T-cell (primary cell): ENCODE results near the gene ACP4. TPM values are rescaled to one million over a fixed set of nuclear protein-coding genes. Genes with fewer than 3 reads are reported as not detected.

Experiments
- ATAC-seq, 4 experiments: fragments of 200-7000 bp in 3 of 4; fragments of 150-1000 bp in 1 of 4; cut with Tn5 transposase; replicated peaks in 1 of 4; 1 replicate in 3 of 4; 2 replicates in 1 of 4; pipeline ENCODE4 v1.10.0; 2021; ENCODE audit warnings: moderate library complexity in 3 of 4, mild to moderate bottlenecking in 2 of 4, moderate number of reproducible peaks in 1 of 4
- CTCF ChIA-PET, 2 donors: fragments of 300-600 bp; sonication (Branson Sonifier 250); formaldehyde crosslinking; loops; one replicate each; lab custom pipeline; 2022; ENCODE audit warnings: antibody characterized with exemption in 2 of 2; lab: Charles Lee
- POLR2A ChIA-PET, 2 donors: fragments of 300-600 bp; sonication (Branson Sonifier 250); formaldehyde crosslinking; loops; one replicate each; lab custom pipeline; 2022; ENCODE audit warnings: antibody characterized with exemption in 2 of 2; lab: Charles Lee
- DNase-seq, 35 experiments: peaks; one replicate each; pipeline versions ENCODE4 v3.0.0 to v3.0.0-alpha.2; 2013 to 2023
- H3K27ac ChIP-seq: one replicate; pipeline ENCODE4 v1.5.1; 2013; ENCODE audit warnings: low read length
- H3K27me3 ChIP-seq, 2 experiments: replicated peaks in 1 of 2; 1 replicate in 1 of 2; 2 replicates in 1 of 2; pipeline versions ENCODE4 v1.6.1 to v1.7.0; 2013; ENCODE audit warnings: low read length in 1 of 2, mixed read lengths in 1 of 2; ENCODE audit not compliant: control insufficient read depth in 2 of 2, insufficient read depth in 2 of 2; ENCODE audit errors: extremely low read depth in 1 of 2
- H3K36me3 ChIP-seq, 2 donors: 1 replicate in 1 of 2; 2 replicates in 1 of 2; pipeline versions ENCODE4 v1.6.1 to v1.7.0; 2013; ENCODE audit warnings: low read length in 1 of 2; ENCODE audit not compliant: control insufficient read depth in 2 of 2, insufficient read depth in 1 of 2; ENCODE audit errors: extremely low read depth in 1 of 2
- H3K4me1 ChIP-seq, 2 experiments: 1 replicate in 1 of 2; 2 replicates in 1 of 2; pipeline versions ENCODE4 v1.6.1 to v1.7.0; 2013; ENCODE audit warnings: low read length in 2 of 2, mixed read lengths in 1 of 2; ENCODE audit not compliant: insufficient read depth in 2 of 2, control insufficient read depth in 1 of 2; ENCODE audit errors: extremely low read depth in 1 of 2
- H3K4me3 ChIP-seq, 2 donors: 1 replicate in 1 of 2; 2 replicates in 1 of 2; pipeline versions ENCODE4 v1.5.1 to v1.7.0; 2013; ENCODE audit warnings: mild to moderate bottlenecking in 2 of 2, low read length in 1 of 2, moderate library complexity in 1 of 2; ENCODE audit not compliant: control insufficient read depth in 1 of 2; ENCODE audit errors: extremely low read depth in 1 of 2
- H3K9me3 ChIP-seq: 2 replicates; pipeline ENCODE4 v1.7.0; 2013
- H3K27ac Mint-ChIP-seq, 2 donors: one replicate each; pipeline ENCODE4 v1.8.0; 2020 to 2021; ENCODE audit warnings: mild to moderate bottlenecking in 2 of 2, mixed read lengths in 2 of 2
- H3K27me3 Mint-ChIP-seq, 2 donors: one replicate each; pipeline ENCODE4 v1.8.0; 2021 to 2022; ENCODE audit warnings: mixed read lengths in 2 of 2
- H3K36me3 Mint-ChIP-seq: one replicate; pipeline ENCODE4 v1.8.0; 2021; ENCODE audit warnings: mixed read lengths
- H3K4me1 Mint-ChIP-seq, 3 donors: one replicate each; pipeline ENCODE4 v1.8.0; 2020 to 2022; ENCODE audit warnings: mixed read lengths in 3 of 3, mild to moderate bottlenecking in 1 of 3
- H3K4me3 Mint-ChIP-seq, 3 donors: one replicate each; pipeline ENCODE4 v1.8.0; 2020 to 2022; ENCODE audit warnings: mild to moderate bottlenecking in 3 of 3, mixed read lengths in 3 of 3, moderate library complexity in 3 of 3
- H3K9me3 Mint-ChIP-seq, 3 donors: one replicate each; pipeline ENCODE4 v1.8.0; 2020 to 2022; ENCODE audit warnings: mixed read lengths in 3 of 3
- WGBS: methylation state at CpG from one replicate; pipeline ENCODE4 v1.1.5; 2013; ENCODE audit warnings: missing lambda C conversion rate; ENCODE audit not compliant: insufficient coverage; 5-methylcytosine and 5-hydroxymethylcytosine counted together
- total RNA-seq, 35 experiments: library from RNA in 6 of 35; stranded (reverse) in 6 of 35; fragments of 120-200 nt in 1 of 35; gene quantifications; one replicate each; pipeline versions ENCODE4 v1.2.1 to v1.2.4 and lab custom pipeline; 2013 to 2026

ACP4 gene
- total RNA-seq, 5 donors from 2014 or later (not counting 1 experiment from before 2014, with no cell fraction given), result not detected

DNA sequence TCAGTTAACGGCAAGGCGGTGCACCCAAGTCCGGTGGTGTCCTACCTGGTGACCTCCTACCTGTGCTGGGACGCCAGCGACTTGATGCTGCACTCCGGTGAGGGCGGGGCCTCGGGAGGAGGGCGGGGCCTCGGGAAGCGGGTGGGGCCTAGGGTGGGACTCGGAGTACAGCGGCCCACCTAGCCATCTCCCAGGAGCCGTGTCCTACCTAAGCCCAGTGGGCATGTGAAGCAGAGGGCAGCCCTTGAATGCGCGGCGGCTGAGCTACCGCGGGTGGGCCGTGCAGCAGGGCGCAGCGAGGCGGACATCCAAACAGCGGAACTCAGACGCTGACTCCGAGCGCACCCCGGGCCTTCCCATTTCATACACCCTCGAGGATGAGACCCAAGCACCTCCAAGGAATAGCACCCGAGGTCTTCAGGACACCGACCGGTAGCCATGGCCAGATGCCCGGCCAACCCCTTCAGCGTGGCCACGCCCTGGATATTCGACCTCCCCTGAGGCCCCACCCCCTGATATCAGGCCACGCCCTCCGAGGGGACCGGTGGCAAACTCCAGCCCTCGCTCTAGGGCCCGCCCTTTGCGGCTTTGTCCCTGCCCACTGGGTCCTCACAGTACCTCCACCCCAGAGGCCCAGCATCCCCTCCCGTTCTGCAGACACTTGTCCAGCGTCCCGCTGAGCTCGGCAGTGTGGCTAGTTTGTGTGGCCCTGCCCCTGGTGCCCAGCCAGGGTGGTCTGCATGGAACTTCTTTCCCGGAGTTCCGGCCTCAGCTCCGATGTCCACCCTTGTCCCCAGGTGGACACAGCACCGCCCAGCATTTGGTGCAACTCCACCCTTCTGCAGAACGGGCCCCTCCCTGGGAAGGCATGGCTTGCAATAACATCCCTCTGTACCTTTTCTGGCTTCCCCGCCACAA is 28.0 kb downstream of the ACP4 start:
- H3K27me3 ChIP-seq, result peaks cover 8 to 80% of the 10 kb centered on the region in 2 experiments

DNA sequence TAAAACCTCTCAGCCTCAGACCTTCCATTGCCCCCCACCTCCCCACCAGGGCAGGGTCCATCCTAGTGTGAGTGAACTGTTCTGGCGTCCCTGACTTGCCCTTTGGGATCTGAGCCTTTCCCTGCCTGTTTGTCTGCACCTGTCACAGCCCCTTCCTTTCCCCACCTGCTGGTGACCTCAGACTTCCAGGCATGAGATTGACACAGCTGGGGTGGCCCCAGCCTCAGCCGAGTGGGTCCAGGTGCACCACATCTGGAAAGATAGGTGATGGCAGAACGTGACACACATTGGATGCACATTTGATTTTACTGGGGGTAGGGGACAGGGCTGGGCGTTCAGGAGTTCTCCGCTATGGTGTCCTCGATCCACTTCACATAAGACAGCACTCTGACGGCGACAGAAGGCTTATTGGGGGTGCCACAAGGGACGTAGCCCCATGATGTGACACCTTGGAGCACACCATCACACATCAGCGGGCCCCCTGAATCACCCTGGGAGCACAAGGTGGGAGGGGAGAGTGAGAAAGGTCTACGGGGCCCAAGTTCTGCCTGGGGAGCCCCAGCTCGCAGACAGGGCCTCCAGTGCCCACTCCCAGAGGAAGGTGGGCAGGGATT is 28.8 kb downstream of the ACP4 start:
- peaks cover 21 to 33% (median 27%) of the 10 kb centered on the region in 3 donors for H3K4me1 Mint-ChIP-seq
- WGBS, result 60% methylated on average over 6 of the region's 12 CpGs
- ChIA-PET POLR2A (no interaction called here), CTCF (no interaction called here)
- peaks cover 8 to 84% of the 10 kb centered on the region in 2 experiments for H3K27me3 ChIP-seq
- H3K36me3 ChIP-seq, result no peaks in the 10 kb centered on the region
- no peak overlapping the region for H3K4me3 ChIP-seq
- H3K9me3 Mint-ChIP-seq, result no peaks in the 10 kb centered on the region
- ATAC-seq, result no peak
- H3K36me3 Mint-ChIP-seq, result no peaks in the 10 kb centered on the region
- H3K27ac Mint-ChIP-seq, result no peak overlapping the region
- peaks cover 77 to 89% of the 10 kb centered on the region in 2 donors for H3K27me3 Mint-ChIP-seq
- no peak for DNase-seq
- H3K4me1 ChIP-seq, result peaks cover 0 to 20% of the 10 kb centered on the region in 2 experiments
- no peak overlapping the region for H3K27ac ChIP-seq
- peak overlapping the region; percentile 26 to 68 (median 57) for H3K4me3 Mint-ChIP-seq
- H3K9me3 ChIP-seq, result no peaks in the 10 kb centered on the region

More for the DNA sequence above, 28.0 kb downstream of the ACP4 start:
- peak overlapping the region; percentile 34 to 68 (median 57) for H3K4me3 Mint-ChIP-seq
- DNase-seq, result peak in 5 of 35 experiments; percentile 12 to 25 (median 18)
- Histone ChIP-seq H3K4me1 (peaks cover 0 to 20% of the 10 kb centered on the region in 2 experiments), H3K27ac (no peak overlapping the region), H3K4me3 (peak overlapping the region; percentile 33 to 42), H3K36me3 (no peaks in the 10 kb centered on the region), H3K9me3 (no peaks in the 10 kb centered on the region)
- ChIA-PET POLR2A (no interaction called here), CTCF (no interaction called here)
- H3K36me3 Mint-ChIP-seq, result no peaks in the 10 kb centered on the region
- ATAC-seq, result peak; percentile 44 to 67 (median 60)
- H3K27ac Mint-ChIP-seq, result no peak overlapping the region
- WGBS, result 10% methylated on average over 51 of the region's 52 CpGs
- H3K27me3 Mint-ChIP-seq, result peaks cover 77 to 85% of the 10 kb centered on the region in 2 donors
- no peaks in the 10 kb centered on the region for H3K9me3 Mint-ChIP-seq
- H3K4me1 Mint-ChIP-seq, result peaks cover 21 to 33% (median 27%) of the 10 kb centered on the region in 3 donors

DNA sequence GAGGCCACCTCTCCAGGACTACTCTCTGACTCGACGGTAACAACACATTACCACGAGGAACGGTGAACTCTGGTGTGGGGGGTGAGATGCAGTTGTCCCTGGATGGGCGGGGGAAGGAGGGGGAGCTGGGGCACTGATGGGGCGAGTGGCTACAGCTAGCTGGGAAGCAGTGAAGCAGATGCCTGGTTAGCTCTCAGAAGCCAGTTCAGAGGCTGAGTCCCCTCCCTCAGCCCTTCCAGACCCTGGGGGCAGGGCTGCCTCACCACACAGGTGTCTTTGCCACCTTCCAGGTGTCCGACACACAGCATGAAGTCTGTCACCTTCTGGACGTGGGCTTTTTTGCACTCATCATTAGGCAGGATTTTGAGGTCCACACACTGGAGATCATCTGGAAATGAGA is 29.4 kb downstream of the ACP4 start:
- peaks cover 0 to 20% of the 10 kb centered on the region in 2 experiments for H3K4me1 ChIP-seq
- POLR2A ChIA-PET, result no interaction called here
- no peaks in the 10 kb centered on the region for H3K36me3 ChIP-seq
- Mint-ChIP-seq H3K27me3 (peaks cover 72 to 83% of the 10 kb centered on the region in 2 donors), H3K4me1 (peaks cover 21 to 33% (median 27%) of the 10 kb centered on the region in 3 donors), H3K27ac (no peak overlapping the region), H3K9me3 (no peaks in the 10 kb centered on the region), H3K4me3 (no peak overlapping the region), H3K36me3 (no peaks in the 10 kb centered on the region)
- CTCF ChIA-PET, result interaction anchor here in 1 of 2 donors (0.6 kb wide), 1 partner anchor 60 kb away, joined by 3 read pairs; no protein-coding TSS in a partner anchor
- no peak overlapping the region for H3K27ac ChIP-seq
- no peak for ATAC-seq
- DNase-seq, result no peak
- WGBS, result 28% methylated on average over 3 of the region's 8 CpGs
- peaks cover 8 to 85% of the 10 kb centered on the region in 2 experiments for H3K27me3 ChIP-seq
- H3K4me3 ChIP-seq, result no peak overlapping the region
- H3K9me3 ChIP-seq, result no peaks in the 10 kb centered on the region

DNA sequence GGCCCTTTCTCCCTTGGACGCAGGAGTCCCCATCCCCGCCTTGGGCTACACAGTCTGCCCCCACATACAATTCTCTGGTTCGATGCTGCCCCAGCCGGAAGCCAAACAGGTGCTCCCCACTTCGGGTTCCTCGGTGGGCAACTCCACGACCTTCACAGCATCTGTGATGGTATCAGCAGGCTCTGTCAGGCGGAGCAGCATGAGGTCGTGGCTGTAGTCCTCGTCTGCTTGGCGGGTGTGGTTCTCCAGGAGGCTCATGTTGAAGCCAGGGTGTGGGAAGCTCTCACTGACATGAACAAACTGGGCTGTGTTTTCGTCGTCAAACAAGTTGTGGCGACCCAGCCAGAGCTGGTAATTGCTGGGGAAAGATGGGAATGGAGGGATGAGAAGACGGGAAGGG is 29.9 kb downstream of the ACP4 start:
- peaks cover 0 to 20% of the 10 kb centered on the region in 2 experiments for H3K4me1 ChIP-seq
- Mint-ChIP-seq H3K4me1 (peaks cover 21 to 33% (median 27%) of the 10 kb centered on the region in 3 donors), H3K27ac (no peak overlapping the region), H3K9me3 (no peaks in the 10 kb centered on the region), H3K27me3 (peaks cover 71 to 79% of the 10 kb centered on the region in 2 donors), H3K36me3 (no peaks in the 10 kb centered on the region), H3K4me3 (peak overlapping the region in 1 of 3 donors; percentile 69)
- no peaks in the 10 kb centered on the region for H3K9me3 ChIP-seq
- H3K4me3 ChIP-seq, result no peak overlapping the region
- no peak for ATAC-seq
- POLR2A ChIA-PET, result no interaction called here
- H3K36me3 ChIP-seq, result no peaks in the 10 kb centered on the region
- WGBS, result 13% methylated on average over 15 of the region's 15 CpGs
- H3K27me3 ChIP-seq, result peaks cover 8 to 82% of the 10 kb centered on the region in 2 experiments
- no peak overlapping the region for H3K27ac ChIP-seq
- CTCF ChIA-PET, result interaction anchor here in 1 of 2 donors (0.6 kb wide), 1 partner anchor 60 kb away, joined by 3 read pairs; no protein-coding TSS in a partner anchor
- DNase-seq, result no peak

DNA sequence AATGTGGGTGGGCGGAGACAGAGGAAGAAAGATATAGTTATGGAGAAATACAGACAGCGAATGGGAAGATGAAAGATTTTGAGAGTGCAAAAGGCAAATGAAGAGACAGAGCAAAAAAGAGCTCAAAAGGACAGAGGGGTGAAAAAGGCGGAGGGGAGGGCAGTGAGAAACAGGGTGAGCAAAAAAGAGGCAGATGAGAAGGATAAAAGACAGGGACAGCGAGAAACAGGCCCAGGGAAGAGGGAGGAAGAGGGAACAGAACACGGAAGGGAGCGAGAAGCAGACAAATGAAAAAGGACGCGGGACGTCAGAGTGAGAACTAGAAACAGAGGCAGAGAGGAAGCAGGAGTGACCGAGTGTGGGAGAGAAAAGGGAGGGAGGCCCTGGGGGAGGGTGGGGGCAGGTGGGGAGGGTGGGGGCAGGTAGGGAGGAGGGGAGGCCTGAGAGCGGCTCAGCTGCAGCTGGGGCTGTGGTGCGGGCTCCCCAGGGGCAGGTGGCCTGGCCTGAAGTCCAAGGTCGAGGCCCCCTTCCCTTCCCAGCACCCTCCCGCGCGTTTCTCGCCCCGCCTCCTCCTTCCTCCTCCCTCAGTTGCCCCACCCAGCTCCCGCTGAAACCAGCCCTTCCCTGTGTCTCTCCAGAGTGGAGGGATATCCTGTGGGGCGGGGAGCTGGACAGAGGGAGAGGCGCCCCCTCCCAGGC is 30.5 kb downstream of the ACP4 start:
- peaks cover 21 to 33% (median 27%) of the 10 kb centered on the region in 3 donors for H3K4me1 Mint-ChIP-seq
- 7% methylated on average over 9 of the region's 21 CpGs for WGBS
- H3K4me3 ChIP-seq, result no peak overlapping the region
- H3K4me1 ChIP-seq, result peaks cover 0 to 20% of the 10 kb centered on the region in 2 experiments
- DNase-seq (no peak), ATAC-seq (no peak)
- POLR2A ChIA-PET, result no interaction called here
- H3K27ac ChIP-seq, result no peak overlapping the region
- H3K9me3 Mint-ChIP-seq, result no peaks in the 10 kb centered on the region
- peaks cover 4 to 79% of the 10 kb centered on the region in 2 experiments for H3K27me3 ChIP-seq
- no peaks in the 10 kb centered on the region for H3K36me3 ChIP-seq
- H3K4me3 Mint-ChIP-seq, result peak overlapping the region in 2 of 3 donors; percentile 25 to 69
- no peaks in the 10 kb centered on the region for H3K36me3 Mint-ChIP-seq
- CTCF ChIA-PET, result no interaction called here
- no peaks in the 10 kb centered on the region for H3K9me3 ChIP-seq
- H3K27me3 Mint-ChIP-seq, result peaks cover 68 to 75% of the 10 kb centered on the region in 2 donors
- peak overlapping the region in 1 of 2 donors; percentile 3 for H3K27ac Mint-ChIP-seq

DNA sequence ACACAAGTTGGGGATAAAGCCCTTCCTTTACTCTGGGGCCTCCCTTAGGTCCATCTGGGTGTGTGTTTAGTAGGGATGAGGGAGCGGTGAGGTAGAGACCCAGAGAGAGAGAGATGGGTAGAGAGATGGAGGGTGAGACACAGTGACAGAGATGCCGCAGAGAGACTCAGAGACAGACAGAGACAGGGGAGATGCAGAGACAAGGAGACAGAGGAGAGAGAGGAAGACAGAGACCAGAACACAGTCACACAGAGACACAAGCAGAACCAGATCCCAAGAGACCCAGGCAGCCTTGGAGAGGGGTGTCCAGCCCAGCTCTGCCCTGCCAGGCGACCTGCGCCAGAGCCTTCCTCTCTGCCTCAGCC is 31.0 kb downstream of the ACP4 start:
- Histone ChIP-seq H3K27ac (no peak overlapping the region), H3K4me1 (peaks cover 0 to 20% of the 10 kb centered on the region in 2 experiments), H3K4me3 (no peak overlapping the region), H3K36me3 (no peaks in the 10 kb centered on the region), H3K27me3 (peaks cover 4 to 79% of the 10 kb centered on the region in 2 experiments), H3K9me3 (no peaks in the 10 kb centered on the region)
- ATAC-seq, result no peak
- CTCF ChIA-PET, result no interaction called here
- 95% methylated on average over 2 of the region's 4 CpGs for WGBS
- H3K4me3 Mint-ChIP-seq, result peak overlapping the region in 1 of 3 donors; percentile 69
- H3K36me3 Mint-ChIP-seq, result no peaks in the 10 kb centered on the region
- peaks cover 68 to 73% of the 10 kb centered on the region in 2 donors for H3K27me3 Mint-ChIP-seq
- H3K27ac Mint-ChIP-seq, result no peak overlapping the region
- H3K9me3 Mint-ChIP-seq, result no peaks in the 10 kb centered on the region
- POLR2A ChIA-PET, result no interaction called here
- no peak for DNase-seq
- H3K4me1 Mint-ChIP-seq, result peaks cover 21 to 33% (median 27%) of the 10 kb centered on the region in 3 donors
